ENCODE results near the gene ADAMTS18.

- TF ChIP-seq EP300 (IDR thresholded peaks at IDR 0.05) (no peak), CTCF (IDR thresholded peaks at IDR 0.05) (no peak), POLR2A (IDR thresholded peaks at IDR 0.05) (no peak)
Observed at GRCh38 chr16:77324729-77325128, 110.1 kb downstream of the ADAMTS18 start.
